GM19099 (cell line): ENCODE data around the gene SERHL2.

Experiments used
- POLR2A ChIP-seq: IDR thresholded peaks from 3 replicates; pipeline ENCODE4 v1.6.1; 2011; ENCODE audit warnings: low read depth; ENCODE audit not compliant: insufficient read length; ENCODE audit errors: extremely low read depth

Gene SERHL2

DNA sequence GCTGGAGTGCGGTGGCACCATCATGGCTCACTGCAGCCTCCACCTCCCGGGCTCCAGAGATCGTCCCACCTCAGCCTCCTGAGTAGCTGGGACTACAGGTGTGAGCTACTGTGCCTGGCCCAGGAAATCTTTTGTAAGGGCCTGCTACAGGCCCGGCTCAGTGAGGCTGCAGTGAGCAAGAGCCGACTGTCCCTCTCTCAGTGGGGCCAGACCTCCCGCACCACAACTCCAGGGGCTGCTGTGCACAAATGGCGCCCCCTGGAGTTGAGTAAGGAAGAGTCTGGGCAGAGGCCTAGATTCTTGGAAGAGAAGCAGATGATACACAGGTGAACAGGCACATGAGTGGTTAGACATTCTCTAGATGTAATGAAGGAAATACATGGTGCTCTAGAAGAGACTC is 7.0 kb downstream of the SERHL2 start:
- no peak for TF ChIP-seq POLR2A

DNA sequence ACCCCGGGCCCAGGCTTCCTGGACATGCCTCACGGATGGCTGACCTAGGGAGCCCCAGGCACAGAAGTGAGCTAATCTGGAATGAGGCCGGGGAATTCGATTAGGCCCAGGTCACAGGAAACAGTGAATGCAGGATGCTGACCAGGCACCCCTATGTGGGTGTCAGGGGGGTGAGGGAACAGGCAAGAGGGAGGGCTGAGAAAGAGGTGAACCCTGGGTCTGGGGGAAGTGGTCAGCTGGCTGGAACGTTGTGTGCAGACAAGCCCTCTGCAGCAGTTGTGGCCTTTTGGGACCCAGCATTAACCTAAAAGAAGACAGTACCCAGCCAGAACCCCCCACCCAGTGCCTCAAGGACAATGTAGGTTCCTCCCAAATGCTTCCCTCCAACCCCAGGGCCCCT is 8.1 kb downstream of the SERHL2 start:
- TF ChIP-seq POLR2A = no peak

DNA sequence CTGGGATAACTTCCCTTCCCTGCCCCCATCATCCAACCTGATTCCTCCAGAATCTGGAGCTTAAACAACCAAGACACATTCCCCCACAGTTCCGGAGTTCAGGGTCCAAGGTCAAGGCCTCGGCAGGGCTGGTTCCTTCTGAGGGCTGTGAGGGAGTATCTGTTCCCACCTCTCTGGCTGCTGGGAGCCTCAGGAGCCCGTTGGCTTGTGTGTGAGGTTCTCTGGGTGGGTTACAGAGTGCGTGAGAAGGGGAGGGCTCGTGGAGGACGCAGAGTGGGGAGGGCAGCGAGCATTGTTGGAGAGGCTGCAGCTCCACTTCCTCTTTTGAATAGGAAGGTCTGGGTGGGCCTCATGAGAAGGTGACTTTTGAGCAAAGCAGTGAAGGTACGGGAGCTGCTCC is 8.5 kb downstream of the SERHL2 start:
- TF ChIP-seq POLR2A = no peak

DNA sequence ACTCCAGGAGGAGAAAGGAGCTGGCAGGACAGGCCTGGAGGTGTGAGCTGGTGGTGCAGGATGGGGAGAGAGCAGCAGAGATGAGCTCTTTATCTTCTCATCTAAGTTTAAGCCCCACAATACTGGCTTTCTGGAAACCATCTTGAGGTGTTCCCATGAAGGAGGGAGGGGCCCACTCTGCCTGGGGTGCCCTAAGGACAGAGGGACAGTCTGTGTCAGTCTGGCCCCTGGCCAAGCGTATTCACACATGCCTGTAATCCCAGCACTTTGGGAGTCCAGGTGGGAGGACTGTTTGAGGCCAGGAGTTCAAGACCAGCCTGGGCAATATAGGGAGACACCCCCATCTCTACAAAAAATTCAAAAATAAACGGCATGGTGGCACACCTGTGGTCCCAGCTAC is 8.9 kb downstream of the SERHL2 start:
- TF ChIP-seq POLR2A = no peak

DNA sequence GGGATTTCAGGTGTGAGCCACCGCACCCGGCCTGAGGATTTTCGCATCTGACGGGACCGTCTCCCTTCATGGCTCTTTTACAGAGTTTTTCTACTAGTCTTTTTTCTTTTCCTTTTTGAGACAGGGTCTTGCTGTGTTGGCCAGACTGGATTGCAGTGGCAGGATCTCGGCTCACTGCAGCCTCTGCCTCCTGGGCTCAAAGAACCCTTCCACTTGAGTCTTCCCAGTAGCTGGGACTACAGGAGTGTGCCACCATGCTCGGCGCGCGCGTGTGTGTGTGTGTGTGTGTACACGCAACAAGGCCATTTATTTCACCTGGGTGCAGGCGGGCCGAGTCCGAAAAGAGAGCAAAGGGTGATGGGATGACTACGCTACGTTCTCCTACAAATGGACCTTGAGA is 10.9 kb downstream of the SERHL2 start:
- TF ChIP-seq POLR2A = no peak

DNA sequence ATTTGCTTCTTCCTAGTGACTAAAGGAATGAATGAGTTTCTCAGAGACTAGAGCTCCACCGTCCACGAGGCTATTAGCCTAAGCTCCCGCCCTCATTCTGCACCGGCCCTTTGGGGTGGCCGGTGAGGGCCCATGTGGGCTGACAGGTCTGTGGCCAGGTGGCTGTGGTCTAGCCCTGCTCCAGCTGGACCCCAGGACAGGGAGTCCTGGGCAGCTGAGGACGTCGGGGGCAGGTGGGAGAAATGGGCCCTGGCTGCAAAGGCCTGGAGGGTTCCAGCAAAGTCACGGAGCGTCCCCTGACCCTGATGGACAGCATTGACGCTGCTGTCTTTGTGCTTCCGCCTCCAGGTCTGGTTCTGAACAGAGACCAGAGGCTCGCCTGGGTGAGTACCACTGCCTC is 12.2 kb downstream of the SERHL2 start:
- TF ChIP-seq POLR2A = no peak

DNA sequence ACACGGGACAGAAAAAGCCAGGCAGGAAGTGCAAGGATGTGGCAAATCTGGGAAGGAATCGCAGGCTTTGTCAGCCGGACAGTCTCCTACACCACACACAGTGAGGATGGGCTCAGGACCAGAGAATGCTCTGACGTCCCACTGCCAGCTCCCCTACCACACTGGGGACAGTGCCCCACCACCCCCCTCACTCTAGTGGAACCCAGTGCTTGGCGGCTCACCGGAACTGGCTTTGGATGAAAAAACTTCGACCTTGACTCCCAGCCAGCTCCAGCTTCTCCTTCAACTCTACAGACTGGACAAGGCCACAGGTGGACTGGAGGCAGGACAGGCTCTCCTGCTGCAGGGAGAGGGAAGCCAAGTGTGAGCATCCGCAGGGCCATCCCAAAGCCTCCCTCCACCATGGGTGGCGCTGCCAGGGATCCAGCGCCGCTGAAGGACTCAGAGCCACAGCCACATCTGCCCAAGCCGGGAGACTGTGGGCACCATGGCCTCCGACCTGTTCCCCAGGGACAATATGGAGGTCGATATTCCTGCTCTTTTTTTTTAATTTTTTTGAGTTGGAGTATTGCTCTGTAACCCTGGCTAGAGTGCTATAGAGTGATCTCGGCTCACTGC is 24.0 kb downstream of the SERHL2 start:
- no peak for TF ChIP-seq POLR2A

DNA sequence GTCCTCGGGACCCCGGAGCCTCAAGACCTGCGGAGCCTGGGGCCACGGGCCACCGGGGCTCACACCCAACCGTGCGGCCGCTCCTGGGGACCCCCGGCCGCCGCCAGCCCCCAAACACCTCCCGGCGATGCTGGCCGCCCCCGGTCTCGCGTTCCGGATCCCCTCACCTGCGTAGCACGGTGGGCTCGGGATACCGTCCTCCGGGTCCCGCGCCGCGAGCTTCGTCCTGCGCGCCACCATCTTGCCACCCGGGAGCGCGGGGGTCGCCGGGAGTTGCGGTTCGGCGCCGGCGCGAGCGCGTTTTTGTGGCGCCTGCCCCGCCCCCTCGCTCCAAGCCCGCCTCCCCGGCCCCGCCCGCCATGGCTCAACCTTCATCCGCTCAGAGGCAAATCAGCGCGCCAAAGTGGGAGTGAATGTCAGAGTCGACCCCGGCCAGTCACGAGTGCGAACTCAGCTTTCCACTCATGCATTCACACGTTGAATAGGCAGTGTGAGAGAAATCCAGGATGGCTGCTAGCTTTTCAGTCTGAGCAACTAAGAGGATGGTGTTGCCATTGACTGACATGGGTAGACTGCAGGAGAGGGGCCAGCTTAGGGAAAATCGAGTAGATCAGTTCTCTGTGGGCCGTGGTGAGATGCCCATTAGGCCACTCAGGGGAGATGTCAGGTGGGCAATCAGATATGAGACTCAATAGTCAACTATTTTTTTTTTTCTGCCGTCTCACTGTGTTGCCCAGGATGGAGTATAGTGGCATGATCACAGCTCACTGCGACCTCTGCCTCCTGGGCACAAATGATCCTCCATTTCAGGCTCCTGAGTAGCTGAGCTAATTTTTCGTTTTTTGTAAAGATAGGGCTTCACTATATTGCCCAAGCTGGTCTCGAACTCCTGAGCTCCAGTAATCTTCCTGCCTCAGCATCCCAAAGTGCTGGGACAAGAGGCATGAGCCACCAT is 28.3 kb downstream of the SERHL2 start:
- peak; percentile 78 for TF ChIP-seq POLR2A

DNA sequence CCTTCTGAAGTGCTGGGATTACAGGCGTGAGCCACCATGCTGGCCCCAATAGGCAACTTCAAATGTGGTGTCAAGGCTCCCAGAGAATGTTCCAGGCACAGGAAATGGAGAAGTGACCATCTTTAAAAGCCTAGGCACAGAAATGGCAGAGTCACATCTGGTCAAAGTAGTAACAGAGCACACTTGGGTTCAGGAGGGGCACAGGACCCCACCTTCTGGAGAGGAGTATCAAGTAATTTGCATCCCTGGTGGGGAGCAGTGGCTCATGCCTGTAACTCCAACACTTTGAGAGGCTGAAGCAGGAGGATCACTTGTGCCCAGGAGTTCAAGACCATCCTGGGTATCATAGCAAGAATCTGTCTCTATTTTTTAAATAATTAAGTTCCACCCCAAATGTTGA is 29.2 kb downstream of the SERHL2 start:
- no peak for TF ChIP-seq POLR2A

DNA sequence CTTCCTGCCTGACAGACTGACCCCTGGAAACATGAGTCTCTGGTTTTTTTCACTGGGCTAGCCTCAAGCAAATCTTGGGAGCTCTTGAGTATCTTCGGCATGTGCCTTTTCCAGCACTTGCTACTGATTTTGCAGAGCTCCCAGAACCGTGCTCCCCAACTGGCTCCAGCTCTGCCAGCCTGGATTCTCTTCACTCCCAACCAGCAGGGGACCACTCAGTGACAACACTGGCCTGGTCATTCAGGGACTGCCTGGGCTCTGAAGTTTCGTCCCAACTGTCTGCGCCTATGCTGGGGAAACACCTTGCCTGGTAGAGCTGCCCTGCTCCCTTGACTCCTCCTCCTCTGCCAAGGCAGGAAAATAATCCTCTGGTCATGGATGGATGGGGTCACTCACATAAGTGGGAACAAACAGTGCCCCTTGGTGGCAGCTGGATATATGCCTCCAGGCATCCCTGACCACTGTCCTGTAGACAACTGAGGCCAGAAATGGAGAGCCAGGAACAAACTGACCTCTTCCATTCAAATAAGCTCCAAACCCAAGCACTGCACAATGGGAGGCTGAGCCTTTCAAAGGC is 30.7 kb downstream of the SERHL2 start:
- no peak for TF ChIP-seq POLR2A

DNA sequence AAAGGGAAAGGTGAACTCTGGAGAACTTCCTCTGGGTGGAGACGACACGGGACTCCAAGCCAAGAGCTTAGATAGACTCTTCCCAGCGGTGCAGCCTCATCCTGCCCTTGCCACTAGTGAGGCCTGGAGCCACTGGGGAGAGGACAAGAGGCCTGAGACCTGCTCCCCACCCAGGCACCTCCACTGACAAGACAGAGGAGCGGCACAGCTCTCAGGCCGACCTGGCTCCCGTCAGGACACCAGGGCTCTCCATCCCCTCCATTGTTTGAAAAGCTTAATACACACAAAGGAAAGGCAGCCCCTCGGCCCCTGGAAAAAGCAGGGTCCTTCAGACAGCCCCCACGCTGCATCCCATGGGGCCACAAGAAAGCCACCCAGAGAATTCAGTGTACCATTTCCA is 31.3 kb downstream of the SERHL2 start:
- TF ChIP-seq POLR2A = no peak

DNA sequence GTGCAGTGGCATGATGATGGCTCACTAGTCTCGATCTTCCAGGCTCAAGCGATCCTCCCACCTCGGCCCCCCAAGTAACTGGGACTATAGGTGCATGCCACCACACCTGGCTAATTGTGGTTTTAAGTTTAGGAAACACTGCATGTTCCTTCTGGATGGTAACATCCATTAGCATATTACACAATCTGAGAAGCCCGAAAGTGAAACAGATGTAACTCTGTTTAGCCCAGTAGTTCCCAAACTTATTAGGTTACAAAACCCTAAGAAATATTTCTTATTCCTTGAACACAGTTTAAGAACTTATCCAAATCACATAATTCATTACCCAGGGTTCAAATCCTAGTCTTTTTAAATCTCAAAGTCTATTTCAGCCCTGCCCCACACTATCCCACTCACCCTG is 32.6 kb downstream of the SERHL2 start:
- no peak for TF ChIP-seq POLR2A

DNA sequence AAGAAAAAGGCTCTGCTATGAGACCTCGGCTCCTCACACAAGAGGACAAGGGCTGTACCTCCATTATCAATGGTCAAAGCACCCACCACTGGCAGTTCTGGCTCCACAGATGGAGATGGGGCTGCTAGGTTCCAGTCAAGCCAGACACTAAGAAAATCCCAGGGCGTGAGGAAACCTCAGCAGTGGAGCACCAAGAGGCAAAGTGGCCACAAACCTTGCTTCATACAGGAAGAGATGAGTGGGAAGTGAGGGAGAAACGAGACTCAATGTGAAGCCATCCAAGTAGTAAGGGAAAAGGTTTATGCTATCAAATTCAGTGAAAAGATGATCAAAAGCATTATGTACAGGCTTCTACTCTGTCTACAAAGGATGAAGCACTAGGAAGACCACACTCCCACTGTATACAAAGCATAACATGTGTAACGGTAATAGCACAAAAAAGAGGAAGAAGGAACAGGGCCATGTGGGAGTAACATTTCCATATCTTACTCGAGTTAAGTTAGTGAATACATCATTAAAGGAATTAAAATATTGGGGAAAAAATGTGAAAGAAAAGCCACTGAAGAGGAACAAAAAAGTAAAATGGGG is 33.9 kb downstream of the SERHL2 start:
- no peak for TF ChIP-seq POLR2A

DNA sequence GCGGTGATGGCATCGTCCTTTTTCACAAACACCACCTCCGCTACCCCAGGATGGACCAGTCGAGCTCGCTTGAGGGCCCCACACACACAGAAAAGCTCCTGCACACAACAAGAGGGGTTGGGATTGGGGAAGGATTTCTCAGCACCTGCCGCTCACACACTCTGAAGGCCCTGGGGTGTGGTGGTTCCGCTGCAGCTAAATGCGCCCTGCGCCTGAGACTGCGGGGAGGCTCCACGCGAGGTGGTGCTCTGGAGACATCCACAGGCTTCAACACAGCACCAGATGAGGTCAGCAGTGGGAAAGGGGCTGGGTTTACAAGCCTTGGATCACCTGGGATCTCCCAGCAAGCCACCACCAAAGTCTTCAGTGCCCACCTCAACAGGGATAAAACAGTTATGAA is 38.2 kb downstream of the SERHL2 start:
- TF ChIP-seq POLR2A = no peak

DNA sequence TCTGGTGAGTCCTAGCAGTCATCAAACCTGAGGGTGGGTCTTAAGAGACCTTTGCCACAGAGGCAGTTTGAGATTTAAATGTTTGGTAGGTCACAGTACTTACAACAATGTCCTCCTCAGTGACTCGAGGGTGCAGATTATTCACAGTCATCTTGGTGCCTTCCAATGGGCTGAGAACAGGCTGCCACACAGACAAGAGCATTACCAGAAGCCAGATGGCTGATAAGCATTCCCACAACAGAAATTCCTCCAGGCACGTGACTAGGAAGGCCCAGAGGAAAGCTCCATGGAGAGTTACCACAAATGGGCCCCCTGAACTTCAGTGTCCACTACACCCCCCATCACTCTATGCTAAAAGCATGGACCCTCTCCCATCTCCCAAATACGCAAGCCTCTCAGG is 41.7 kb downstream of the SERHL2 start:
- no peak for TF ChIP-seq POLR2A

DNA sequence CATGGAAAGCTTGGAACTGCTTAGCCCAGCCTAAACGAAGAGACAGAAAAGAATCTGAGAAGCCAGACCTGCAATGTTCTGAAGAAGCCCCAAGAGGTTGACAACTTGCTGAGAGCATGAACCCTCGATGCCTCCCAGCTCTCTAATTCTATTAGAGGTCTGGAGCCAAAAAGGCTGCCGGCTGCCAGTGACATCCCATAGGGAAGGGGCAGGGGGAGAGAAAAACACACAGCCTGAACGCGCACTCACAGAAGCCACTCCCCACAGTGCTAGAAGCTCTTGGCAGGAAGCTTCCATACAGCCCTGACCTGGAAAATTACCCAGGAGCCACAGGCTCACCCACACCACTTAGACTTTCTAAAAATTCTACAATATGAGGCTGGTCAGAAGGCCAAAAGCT is 42.6 kb downstream of the SERHL2 start:
- TF ChIP-seq POLR2A = no peak
